Stimulated activated naive CD8-positive, alpha-beta T cell treated with anti-CD3 and anti-CD28 coated beads, Interleukin-15, amount 100 ng/mL, for 72 hours (primary cell): Measurements from ENCODE around the gene SERBP1.
A peak's percentile ranks its signal among the peaks of the same experiment; 100 is the strongest.

Source experiments
- ATAC-seq: fragments of 150-1000 bp; cut with Tn5 transposase; 2 replicates; pipeline ENCODE4 v1.10.0; 2021; ENCODE audit warnings: mild to moderate bottlenecking, moderate library complexity
- DNase-seq, 2 donors: peaks; one replicate each; pipeline ENCODE4 v3.0.0; 2021 to 2022
- H3K27ac Mint-ChIP-seq, 2 donors: one replicate each; pipeline ENCODE4 v1.8.0; 2022; ENCODE audit warnings: mild to moderate bottlenecking in 2 of 2, mixed read lengths in 2 of 2, moderate library complexity in 2 of 2
- H3K27me3 Mint-ChIP-seq: one replicate; pipeline ENCODE4 v1.8.0; 2022; ENCODE audit warnings: mixed read lengths
- H3K4me1 Mint-ChIP-seq: one replicate; pipeline ENCODE4 v1.8.0; 2022; ENCODE audit warnings: mild to moderate bottlenecking, mixed read lengths
- H3K4me3 Mint-ChIP-seq, 2 donors: one replicate each; pipeline ENCODE4 v1.8.0; 2022; ENCODE audit warnings: mild to moderate bottlenecking in 2 of 2, mixed read lengths in 2 of 2, moderate library complexity in 1 of 2
- H3K9me3 Mint-ChIP-seq, 2 donors: one replicate each; pipeline ENCODE4 v1.8.0; 2022; ENCODE audit warnings: mixed read lengths in 2 of 2

Gene SERBP1

GRCh38 chr1:67368046-67368514 lies 62.1 kb downstream of the SERBP1 start:
- no peaks in the 10 kb centered on the region for H3K9me3 Mint-ChIP-seq
- ATAC-seq (no peak), DNase-seq (no peak)
- H3K4me1 Mint-ChIP-seq: no peaks in the 10 kb centered on the region
- no peak overlapping the region for H3K27ac Mint-ChIP-seq
- H3K4me3 Mint-ChIP-seq: no peak overlapping the region
- no peaks in the 10 kb centered on the region for H3K27me3 Mint-ChIP-seq

- Mint-ChIP-seq H3K27me3 (no peaks in the 10 kb centered on the region), H3K27ac (peak overlapping the region in 1 of 2 donors; percentile 42), H3K9me3 (no peaks in the 10 kb centered on the region), H3K4me1 (no peaks in the 10 kb centered on the region), H3K4me3 (no peak overlapping the region)
- ATAC-seq: no peak
- DNase-seq: no peak
Observed at GRCh38 chr1:67367370-67368045, 62.7 kb downstream of the SERBP1 start.

- Mint-ChIP-seq H3K9me3 (no peaks in the 10 kb centered on the region), H3K27ac (peak overlapping the region in 1 of 2 donors; percentile 34), H3K4me1 (peaks cover 25% of the 10 kb centered on the region), H3K27me3 (no peaks in the 10 kb centered on the region), H3K4me3 (no peak overlapping the region)
- DNase-seq: no peak
- ATAC-seq: no peak
Observed at GRCh38 chr1:67361641-67362040, 68.6 kb downstream of the SERBP1 start.

GRCh38 chr1:67359592-67359991 lies 70.6 kb downstream of the SERBP1 start:
- no peak for DNase-seq
- H3K9me3 Mint-ChIP-seq: no peaks in the 10 kb centered on the region
- peak; percentile 47 for ATAC-seq
- no peak overlapping the region for H3K4me3 Mint-ChIP-seq
- H3K27me3 Mint-ChIP-seq: no peaks in the 10 kb centered on the region
- peaks cover 38% of the 10 kb centered on the region for H3K4me1 Mint-ChIP-seq
- H3K27ac Mint-ChIP-seq: no peak overlapping the region
